ENCODE data around the gene GNAQ. TPM values are rescaled to one million over a fixed set of nuclear protein-coding genes. Genes with fewer than 3 reads are reported as not detected.

GNAQ gene
- polyA plus RNA-seq, 3 donors = 8.3 to 51.0 (median 9.6) TPM

DNA sequence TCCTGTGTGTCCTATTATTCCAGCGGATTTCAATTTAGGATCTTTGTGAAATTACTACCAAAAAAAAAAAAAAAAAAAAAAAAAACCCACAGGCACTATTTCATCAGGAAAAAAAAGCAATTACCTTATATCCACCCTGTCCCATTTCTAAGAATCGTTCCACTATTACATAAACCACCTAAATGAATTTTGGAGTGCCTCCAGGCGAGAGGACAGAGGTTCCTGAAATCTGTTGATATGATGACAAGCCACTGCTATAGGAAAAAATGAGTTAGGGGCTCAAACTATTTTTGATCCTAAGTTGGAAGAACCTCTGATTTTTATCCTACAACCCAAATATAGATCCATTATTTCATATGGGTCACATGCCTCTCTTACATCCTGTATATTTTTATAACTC, 177.9 kb downstream of the GNAQ start:
- TF ChIP-seq, protein P1, sequence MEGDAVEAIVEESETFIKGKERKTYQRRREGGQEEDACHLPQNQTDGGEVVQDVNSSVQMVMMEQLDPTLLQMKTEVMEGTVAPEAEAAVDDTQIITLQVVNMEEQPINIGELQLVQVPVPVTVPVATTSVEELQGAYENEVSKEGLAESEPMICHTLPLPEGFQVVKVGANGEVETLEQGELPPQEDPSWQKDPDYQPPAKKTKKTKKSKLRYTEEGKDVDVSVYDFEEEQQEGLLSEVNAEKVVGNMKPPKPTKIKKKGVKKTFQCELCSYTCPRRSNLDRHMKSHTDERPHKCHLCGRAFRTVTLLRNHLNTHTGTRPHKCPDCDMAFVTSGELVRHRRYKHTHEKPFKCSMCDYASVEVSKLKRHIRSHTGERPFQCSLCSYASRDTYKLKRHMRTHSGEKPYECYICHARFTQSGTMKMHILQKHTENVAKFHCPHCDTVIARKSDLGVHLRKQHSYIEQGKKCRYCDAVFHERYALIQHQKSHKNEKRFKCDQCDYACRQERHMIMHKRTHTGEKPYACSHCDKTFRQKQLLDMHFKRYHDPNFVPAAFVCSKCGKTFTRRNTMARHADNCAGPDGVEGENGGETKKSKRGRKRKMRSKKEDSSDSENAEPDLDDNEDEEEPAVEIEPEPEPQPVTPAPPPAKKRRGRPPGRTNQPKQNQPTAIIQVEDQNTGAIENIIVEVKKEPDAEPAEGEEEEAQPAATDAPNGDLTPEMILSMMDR (IDR thresholded peaks at IDR 0.05) = no peak
- no peaks in the 10 kb centered on the region for H3K9me3 ChIP-seq (replicated peaks in 1 of 2; ENCODE audit: control insufficient read depth in 1 of 2, insufficient read depth in 1 of 2, low read length in 2 of 2)
- H3K4me1 ChIP-seq (ENCODE audit: control insufficient read depth in 1 of 2, insufficient read depth in 2 of 2, low read length in 2 of 2) = peaks cover 50 to 67% of the 10 kb centered on the region in 2 donors
- H3K9ac ChIP-seq (ENCODE audit: insufficient read depth, low read length, poor library complexity, severe bottlenecking) = no peak overlapping the region
- peak overlapping the region in 1 of 2 donors; percentile 72 for H3K27ac ChIP-seq (ENCODE audit: low read depth in 1 of 2, low read length in 2 of 2)
- H3K79me2 ChIP-seq (ENCODE audit: insufficient read depth, low read length) = peaks cover 82% of the 10 kb centered on the region
- H3K4me2 ChIP-seq (replicated peaks; ENCODE audit: extremely low read depth, low read length, poor library complexity, severe bottlenecking) = no peak overlapping the region
- DNase-seq = no peak
- 83% methylated on average over 1 of the region's 3 CpGs for WGBS (ENCODE audit: insufficient coverage)
- no peak overlapping the region for H2AFZ ChIP-seq (ENCODE audit: insufficient read depth, low read depth, low read length, poor library complexity, severe bottlenecking)
- Mint-ChIP-seq H3K4me3 (no peak overlapping the region), H3K27ac (peak overlapping the region in 1 of 7 donors; percentile 17), H3K4me1 (peaks cover 39% of the 10 kb centered on the region), H3K27me3 (ENCODE audit: low read depth in 3 of 3) (no peaks in the 10 kb centered on the region), H3K9me3 (no peaks in the 10 kb centered on the region), H3K36me3 (peaks cover 3 to 6% of the 10 kb centered on the region in 2 donors)
- intact Hi-C loops (cut with micrococcal nuclease) = no loop called here
- H3K4me3 ChIP-seq (replicated peaks in 1 of 3; ENCODE audit: low read depth in 2 of 3, low read length in 3 of 3) = no peak overlapping the region
- no peaks in the 10 kb centered on the region for H3K27me3 ChIP-seq (ENCODE audit: control insufficient read depth in 2 of 2, insufficient read depth in 2 of 2, low read length in 2 of 2)
- peaks cover 97% of the 10 kb centered on the region for H4K20me1 ChIP-seq (ENCODE audit: insufficient read depth, low read length)
- peaks cover 0 to 17% of the 10 kb centered on the region in 2 donors for H3K36me3 ChIP-seq (replicated peaks in 1 of 2; ENCODE audit: control insufficient read depth in 1 of 2, insufficient read depth in 2 of 2, low read length in 2 of 2)

DNA sequence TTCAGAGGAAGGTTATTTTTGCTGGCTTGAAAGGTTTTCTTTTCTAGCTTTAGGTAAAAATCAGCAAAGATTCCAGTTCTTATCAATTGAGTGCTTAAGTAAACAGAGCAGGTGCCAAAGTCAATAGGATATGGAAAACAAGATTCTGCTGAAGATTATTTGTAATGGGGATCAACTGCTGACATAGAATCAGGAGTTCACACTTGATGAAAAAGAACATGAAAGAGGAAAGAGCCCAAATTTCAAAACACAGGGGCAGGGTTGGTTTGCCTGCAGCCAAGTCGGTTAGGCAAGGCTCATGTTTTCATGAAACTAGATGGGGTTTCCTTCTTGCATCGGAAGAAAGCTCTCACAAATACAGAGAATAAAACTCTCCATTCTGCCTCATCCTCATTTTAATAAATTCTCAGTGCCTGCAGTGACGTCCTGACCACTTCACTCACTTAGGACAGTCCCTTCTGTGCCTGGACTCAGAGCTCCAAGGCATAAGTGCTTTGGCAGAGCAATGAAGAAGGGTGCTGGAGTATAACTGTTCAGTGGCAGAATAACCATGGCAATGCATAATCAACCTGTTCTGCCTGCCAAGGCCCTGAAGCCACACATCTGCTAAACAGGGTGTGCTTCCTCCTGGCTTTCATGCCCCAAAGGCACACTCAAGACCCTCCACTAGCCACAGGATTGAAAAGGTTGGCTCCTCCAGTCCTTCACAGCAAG, 179.6 kb downstream of the GNAQ start:
- Mint-ChIP-seq H3K9me3 (no peaks in the 10 kb centered on the region), H3K4me3 (peak overlapping the region in 1 of 2 donors; percentile 47), H3K36me3 (peaks cover 12 to 13% of the 10 kb centered on the region in 2 donors), H3K27me3 (ENCODE audit: low read depth in 3 of 3) (peaks cover 0 to 2% (median 0%) of the 10 kb centered on the region in 3 donors), H3K4me1 (peaks cover 28% of the 10 kb centered on the region), H3K27ac (peak overlapping the region in 3 of 7 donors; percentile 9 to 61 (median 50))
- DNase-seq = peak in 1 of 3 donors; percentile 36
- peak overlapping the region; percentile 45 for H3K4me2 ChIP-seq (replicated peaks; ENCODE audit: extremely low read depth, low read length, poor library complexity, severe bottlenecking)
- H3K79me2 ChIP-seq (ENCODE audit: insufficient read depth, low read length) = peaks cover 89% of the 10 kb centered on the region
- peaks cover 60 to 83% of the 10 kb centered on the region in 2 donors for H3K4me1 ChIP-seq (ENCODE audit: control insufficient read depth in 1 of 2, insufficient read depth in 2 of 2, low read length in 2 of 2)
- peak overlapping the region in 1 of 3 experiments; percentile 13 for H3K4me3 ChIP-seq (replicated peaks in 1 of 3; ENCODE audit: low read depth in 2 of 3, low read length in 3 of 3)
- peaks cover 97% of the 10 kb centered on the region for H4K20me1 ChIP-seq (ENCODE audit: insufficient read depth, low read length)
- WGBS (ENCODE audit: insufficient coverage) = 0% methylated on average over 1 of the region's 3 CpGs
- no peak overlapping the region for H3K9ac ChIP-seq (ENCODE audit: insufficient read depth, low read length, poor library complexity, severe bottlenecking)
- TF ChIP-seq, protein P1 (IDR thresholded peaks at IDR 0.05) = no peak
- intact Hi-C loops (cut with micrococcal nuclease) = no loop called here
- no peaks in the 10 kb centered on the region for H3K27me3 ChIP-seq (ENCODE audit: control insufficient read depth in 2 of 2, insufficient read depth in 2 of 2, low read length in 2 of 2)
- peak overlapping the region; percentile 41 to 72 for H3K27ac ChIP-seq (ENCODE audit: low read depth in 1 of 2, low read length in 2 of 2)
- H2AFZ ChIP-seq (ENCODE audit: insufficient read depth, low read depth, low read length, poor library complexity, severe bottlenecking) = no peak overlapping the region
- H3K9me3 ChIP-seq (replicated peaks in 1 of 2; ENCODE audit: control insufficient read depth in 1 of 2, insufficient read depth in 1 of 2, low read length in 2 of 2) = no peaks in the 10 kb centered on the region
- H3K36me3 ChIP-seq (replicated peaks in 1 of 2; ENCODE audit: control insufficient read depth in 1 of 2, insufficient read depth in 2 of 2, low read length in 2 of 2) = peaks cover 0 to 29% of the 10 kb centered on the region in 2 donors

All from CD14-positive monocyte (primary cell).